Suprapubic skin (tissue), 3 donors: ENCODE measurements around the gene RHOG.

Source experiments
- CTCF ChIP-seq, 2 donors: fragments of 200-600 bp in 1 of 2; fragments of 450-650 bp in 1 of 2; sonication (generic) in 1 of 2; IDR thresholded peaks; one replicate each; pipeline ENCODE4 v1.5.1; 2016 to 2019; ENCODE audit warnings: antibody characterized with exemption in 2 of 2, mild to moderate bottlenecking in 1 of 2, moderate library complexity in 1 of 2
- EP300 ChIP-seq: sonication (generic); formaldehyde crosslinking; IDR thresholded peaks from one replicate; pipeline ENCODE4 v1.6.1; 2017; ENCODE audit warnings: antibody characterized with exemption
- POLR2A ChIP-seq, 2 donors: fragments of 450-650 bp; IDR thresholded peaks; one replicate each; pipeline ENCODE4 v1.6.1; 2017; ENCODE audit warnings: antibody characterized with exemption in 2 of 2, mild to moderate bottlenecking in 2 of 2, moderate library complexity in 2 of 2

- TF ChIP-seq CTCF (IDR thresholded peaks at IDR 0.05) (no peak), EP300 (no peak), POLR2A (IDR thresholded peaks at IDR 0.05) (no peak)
Observed at GRCh38 chr11:3860375-3860774, 19.6 kb upstream of the RHOG start.
